ENCODE data around the gene KLHL3.
A peak's percentile ranks its signal among the peaks of the same experiment; 100 is the strongest.

Gene KLHL3

GRCh38 chr5:137615171-137615775 lies 120.6 kb downstream of the KLHL3 start:
- H3K4me3 ChIP-seq (ENCODE audit: low read depth, low read length) = no peak overlapping the region
- no peak for TF ChIP-seq CTCF (IDR thresholded peaks at IDR 0.05; ENCODE audit: low read depth, low read length, missing control alignments)
- DNase-seq (ENCODE audit: low read depth) = no peak

GRCh38 chr5:137613554-137614265 lies 122.2 kb downstream of the KLHL3 start:
- DNase-seq (ENCODE audit: low read depth) = peak; percentile 8
- no peak overlapping the region for H3K4me3 ChIP-seq (ENCODE audit: low read depth, low read length)
- no peak for TF ChIP-seq CTCF (IDR thresholded peaks at IDR 0.05; ENCODE audit: low read depth, low read length, missing control alignments)

- TF ChIP-seq CTCF (IDR thresholded peaks at IDR 0.05; ENCODE audit: low read depth, low read length, missing control alignments) = no peak
- DNase-seq (ENCODE audit: low read depth) = no peak
- H3K4me3 ChIP-seq (ENCODE audit: low read depth, low read length) = no peak overlapping the region
These were observed 123.3 kb downstream of the KLHL3 start for GRCh38 chr5:137612576-137612975.

GRCh38 chr5:137611794-137612435 lies 124.0 kb downstream of the KLHL3 start:
- no peak for TF ChIP-seq CTCF (IDR thresholded peaks at IDR 0.05; ENCODE audit: low read depth, low read length, missing control alignments)
- no peak for DNase-seq (ENCODE audit: low read depth)
- no peak overlapping the region for H3K4me3 ChIP-seq (ENCODE audit: low read depth, low read length)

GRCh38 chr5:137611011-137611580 lies 124.8 kb downstream of the KLHL3 start:
- H3K4me3 ChIP-seq (ENCODE audit: low read depth, low read length) = no peak overlapping the region
- DNase-seq (ENCODE audit: low read depth) = no peak
- TF ChIP-seq CTCF (IDR thresholded peaks at IDR 0.05; ENCODE audit: low read depth, low read length, missing control alignments) = no peak

GRCh38 chr5:137610598-137610997 lies 125.3 kb downstream of the KLHL3 start:
- TF ChIP-seq CTCF (IDR thresholded peaks at IDR 0.05; ENCODE audit: low read depth, low read length, missing control alignments) = no peak
- H3K4me3 ChIP-seq (ENCODE audit: low read depth, low read length) = no peak overlapping the region
- DNase-seq (ENCODE audit: low read depth) = no peak

Data from GM12864 (cell line).